ENCODE results near the gene CSF3.
"Not testable (repeated sequence)": the region's sequence is repeated elsewhere in the genome, so short reads cannot be mapped to it uniquely, and the experiment has no call there.

Gene CSF3

DNA sequence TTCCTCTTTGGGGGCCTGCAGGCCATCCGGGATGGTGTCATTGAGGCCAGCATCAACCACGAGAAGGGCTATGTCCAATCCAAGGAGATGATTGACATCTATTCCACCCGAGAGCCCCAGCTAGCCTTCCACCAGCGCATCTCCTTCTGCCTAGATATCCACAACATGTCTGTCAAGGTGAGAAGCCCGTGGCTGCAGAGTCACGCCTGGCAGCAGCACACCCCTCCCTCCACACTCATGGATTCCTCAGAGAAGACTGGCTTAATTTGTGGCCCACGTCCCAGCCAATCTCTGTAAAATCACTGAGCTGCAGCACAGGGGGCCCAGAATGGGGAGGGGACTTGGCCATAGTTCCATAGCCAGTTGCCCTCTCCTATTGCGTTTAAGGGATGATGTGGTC is 19.1 kb upstream of the CSF3 start:
- in situ Hi-C loops (cut with HindIII; ENCODE audit: low sequenced_read_pairs), result loop anchor here (25.0 kb wide), 2 partner anchors 116 to 316 kb away; partner anchors contain the start of genes MSL1, NR1D1 and RARA

- in situ Hi-C loops (cut with HindIII; ENCODE audit: low sequenced_read_pairs), result loop anchor here (25.0 kb wide), 2 partner anchors 116 to 316 kb away; partner anchors contain the start of genes MSL1, NR1D1 and RARA
Observed at GRCh38 chr17:39996800-39997199, 18.4 kb upstream of the CSF3 start.

DNA sequence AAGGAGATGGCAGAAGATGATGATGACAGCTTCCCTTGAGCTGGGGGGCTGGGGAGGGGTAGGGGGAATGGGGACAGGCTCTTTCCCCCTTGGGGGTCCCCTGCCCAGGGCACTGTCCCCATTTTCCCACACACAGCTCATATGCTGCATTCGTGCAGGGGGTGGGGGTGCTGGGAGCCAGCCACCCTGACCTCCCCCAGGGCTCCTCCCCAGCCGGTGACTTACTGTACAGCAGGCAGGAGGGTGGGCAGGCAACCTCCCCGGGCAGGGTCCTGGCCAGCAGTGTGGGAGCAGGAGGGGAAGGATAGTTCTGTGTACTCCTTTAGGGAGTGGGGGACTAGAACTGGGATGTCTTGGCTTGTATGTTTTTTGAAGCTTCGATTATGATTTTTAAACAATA is 17.7 kb upstream of the CSF3 start:
- in situ Hi-C loops (cut with HindIII; ENCODE audit: low sequenced_read_pairs), result loop anchor here (25.0 kb wide), 2 partner anchors 115 to 315 kb away; partner anchors contain the start of genes MSL1, NR1D1 and RARA

DNA sequence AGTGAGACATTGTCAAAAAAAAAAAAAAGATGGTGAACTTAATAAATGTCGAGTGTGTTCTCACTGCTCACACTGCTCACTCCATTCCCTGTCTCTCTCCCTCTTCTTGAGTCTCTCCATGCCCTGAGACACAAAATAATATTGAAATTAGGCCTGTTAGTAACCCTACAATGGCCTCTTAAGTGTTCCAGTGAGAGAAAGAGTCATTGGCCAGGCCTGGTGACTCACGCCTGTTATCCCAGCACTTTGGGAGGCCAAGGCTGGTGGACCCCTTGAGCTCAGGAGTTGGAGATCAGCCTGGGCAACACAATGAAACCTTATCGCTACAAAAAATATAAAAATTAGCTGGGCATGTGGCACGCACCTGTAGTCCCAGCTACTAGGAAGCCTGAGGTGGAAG is 16.2 kb upstream of the CSF3 start:
- in situ Hi-C loops (cut with HindIII; ENCODE audit: low sequenced_read_pairs), result loop anchor here (25.0 kb wide), 2 partner anchors 113 to 313 kb away; partner anchors contain the start of genes MSL1, NR1D1 and RARA

GRCh38 chr17:40000161-40000560 is 15.1 kb upstream of the CSF3 start:
- in situ Hi-C loops (cut with HindIII; ENCODE audit: low sequenced_read_pairs), result no loop called here

GRCh38 chr17:40001335-40001734 is 13.9 kb upstream of the CSF3 start:
- in situ Hi-C loops (cut with HindIII; ENCODE audit: low sequenced_read_pairs), result not testable (repeated sequence)

DNA sequence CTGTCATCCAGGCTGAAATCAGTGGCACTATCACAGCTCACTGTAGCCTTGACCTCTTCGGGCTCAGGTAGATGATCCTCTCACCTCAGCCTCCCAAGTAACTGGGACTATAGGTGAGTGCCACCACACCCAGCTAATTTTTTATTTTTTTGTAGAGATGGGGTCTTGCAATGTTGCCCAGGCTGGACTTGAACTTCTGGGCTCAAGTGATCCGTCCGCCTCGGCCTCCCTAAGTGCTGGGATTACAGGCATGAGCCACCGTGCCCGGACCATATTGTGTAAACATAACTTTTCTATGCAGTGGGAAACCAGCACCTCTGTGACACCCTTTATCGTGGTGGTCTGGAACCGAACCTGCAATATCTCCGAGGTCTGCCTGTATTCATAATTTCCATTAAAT is 11.2 kb upstream of the CSF3 start:
- in situ Hi-C loops (cut with HindIII; ENCODE audit: low sequenced_read_pairs), result no loop called here

- in situ Hi-C loops (cut with HindIII; ENCODE audit: low sequenced_read_pairs), result no loop called here
Observed at GRCh38 chr17:40004712-40005111, 10.5 kb upstream of the CSF3 start.

- in situ Hi-C loops (cut with HindIII; ENCODE audit: low sequenced_read_pairs), result no loop called here
Observed at GRCh38 chr17:40005520-40005919, 9.7 kb upstream of the CSF3 start.

DNA sequence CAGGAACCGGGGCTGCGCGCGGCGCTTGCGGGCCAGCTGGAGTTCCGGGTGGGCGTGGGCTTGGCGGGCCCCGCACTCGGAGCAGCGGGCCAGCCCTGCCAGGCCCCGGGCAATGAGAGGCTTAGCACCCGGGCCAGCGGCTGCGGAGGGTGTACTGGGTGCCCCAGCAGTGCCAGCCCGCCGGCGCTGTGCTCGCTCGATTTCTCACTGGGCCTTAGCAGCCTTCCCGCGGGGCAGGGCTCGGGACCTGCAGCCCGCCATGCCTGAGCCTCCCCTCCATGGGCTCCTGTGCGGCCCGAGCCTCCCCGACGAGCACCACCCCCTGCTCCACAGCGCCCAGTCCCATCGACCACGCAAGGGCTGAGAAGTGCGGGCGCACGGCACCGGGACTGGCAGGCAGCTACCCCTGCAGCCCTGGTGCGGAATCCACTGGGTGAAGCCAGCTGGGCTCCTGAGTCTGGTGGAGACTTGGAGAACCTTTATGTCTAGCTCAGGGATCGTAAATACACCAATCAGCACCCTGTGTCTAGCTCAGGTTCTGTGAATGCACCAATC is 4.2 kb upstream of the CSF3 start:
- in situ Hi-C loops (cut with HindIII; ENCODE audit: low sequenced_read_pairs), result not testable (repeated sequence)

GRCh38 chr17:40012017-40012647 is 3.1 kb upstream of the CSF3 start:
- in situ Hi-C loops (cut with HindIII; ENCODE audit: low sequenced_read_pairs), result not testable (repeated sequence)

DNA sequence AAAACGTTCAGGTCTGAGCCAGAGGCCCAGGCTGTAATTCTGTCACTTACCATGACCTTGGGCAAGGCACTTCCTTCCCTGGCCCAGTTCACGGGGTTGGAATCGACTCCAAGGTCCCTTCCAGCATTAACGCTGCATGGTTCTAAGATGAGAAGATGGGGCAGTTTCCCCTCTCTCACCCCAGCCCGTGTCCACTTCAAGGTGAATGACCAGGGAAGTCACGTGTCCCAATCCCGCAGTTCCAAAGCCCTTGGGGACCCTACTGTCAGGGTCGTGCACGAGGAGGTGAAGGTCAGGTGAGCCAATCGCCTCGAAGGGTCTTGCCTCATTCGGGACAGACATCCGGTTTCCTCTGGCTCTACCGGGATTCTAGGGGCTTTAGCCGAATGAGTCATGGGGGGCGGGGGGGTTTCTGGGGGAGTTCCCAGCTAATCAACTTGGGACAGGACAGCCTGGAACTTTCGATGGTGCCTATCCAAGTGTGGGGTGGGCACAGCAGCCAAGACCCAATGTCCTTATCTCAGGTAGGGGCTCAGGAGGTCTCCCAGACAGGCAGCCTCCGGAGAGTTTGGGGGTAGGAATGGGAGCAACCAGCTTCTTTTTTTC is 762 bp upstream of the CSF3 start:
- in situ Hi-C loops (cut with HindIII; ENCODE audit: low sequenced_read_pairs), result no loop called here

GRCh38 chr17:40015998-40016985 is 1.1 kb downstream of the CSF3 start:
- in situ Hi-C loops (cut with HindIII; ENCODE audit: low sequenced_read_pairs), result no loop called here

DNA sequence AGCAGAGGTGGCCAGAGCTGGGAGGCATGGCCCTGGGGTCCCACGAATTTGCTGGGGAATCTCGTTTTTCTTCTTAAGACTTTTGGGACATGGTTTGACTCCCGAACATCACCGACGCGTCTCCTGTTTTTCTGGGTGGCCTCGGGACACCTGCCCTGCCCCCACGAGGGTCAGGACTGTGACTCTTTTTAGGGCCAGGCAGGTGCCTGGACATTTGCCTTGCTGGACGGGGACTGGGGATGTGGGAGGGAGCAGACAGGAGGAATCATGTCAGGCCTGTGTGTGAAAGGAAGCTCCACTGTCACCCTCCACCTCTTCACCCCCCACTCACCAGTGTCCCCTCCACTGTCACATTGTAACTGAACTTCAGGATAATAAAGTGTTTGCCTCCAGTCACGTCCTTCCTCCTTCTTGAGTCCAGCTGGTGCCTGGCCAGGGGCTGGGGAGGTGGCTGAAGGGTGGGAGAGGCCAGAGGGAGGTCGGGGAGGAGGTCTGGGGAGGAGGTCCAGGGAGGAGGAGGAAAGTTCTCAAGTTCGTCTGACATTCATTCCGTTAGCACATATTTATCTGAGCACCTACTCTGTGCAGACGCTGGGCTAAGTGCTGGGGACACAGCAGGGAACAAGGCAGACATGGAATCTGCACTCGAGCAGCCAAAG is 2.3 kb downstream of the CSF3 start:
- in situ Hi-C loops (cut with HindIII; ENCODE audit: low sequenced_read_pairs), result no loop called here

- in situ Hi-C loops (cut with HindIII; ENCODE audit: low sequenced_read_pairs), result no loop called here
Observed at GRCh38 chr17:40018211-40019121, 3.2 kb downstream of the CSF3 start.

DNA sequence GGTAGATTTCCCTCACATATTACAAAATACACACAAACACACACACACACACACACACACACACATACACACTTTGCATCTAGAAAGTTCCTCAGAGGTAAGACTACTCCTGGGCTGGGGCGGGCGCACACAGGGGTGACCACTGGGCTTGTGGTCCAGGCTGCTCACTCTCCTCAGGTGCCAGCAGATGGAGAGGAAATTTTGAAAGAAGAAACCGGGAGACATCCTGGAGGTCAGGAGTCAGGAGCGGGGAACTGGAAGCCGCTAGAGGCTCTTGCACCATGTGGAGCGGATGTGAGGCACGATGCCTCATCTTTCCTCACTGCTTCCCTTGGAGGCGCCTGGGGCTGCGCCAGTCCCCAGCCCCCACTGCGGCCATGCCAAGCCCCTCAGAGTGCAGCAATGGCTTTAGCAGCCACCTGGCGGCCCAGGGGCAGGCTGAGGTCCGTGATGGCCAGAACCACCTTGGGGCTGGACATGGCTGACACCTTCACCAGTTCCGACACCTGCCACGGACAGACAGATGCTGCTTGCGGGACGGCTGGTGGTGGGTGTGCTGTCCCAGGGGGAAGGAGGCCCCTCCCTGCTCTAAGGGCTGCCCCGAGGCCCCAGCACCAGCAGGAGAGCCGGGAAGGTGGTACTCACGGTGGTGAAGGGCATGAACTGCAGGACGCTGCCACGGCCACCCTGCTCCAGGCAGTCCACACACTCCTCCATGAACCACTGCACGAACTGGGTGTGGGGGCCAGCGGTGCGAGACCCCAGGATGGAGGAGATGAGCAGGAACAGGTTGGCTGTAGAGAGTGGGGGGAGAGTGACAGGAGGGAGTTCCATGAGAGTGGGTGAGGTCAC is 4.1 kb downstream of the CSF3 start:
- in situ Hi-C loops (cut with HindIII; ENCODE audit: low sequenced_read_pairs), result no loop called here

GRCh38 chr17:40020146-40020545 is 4.9 kb downstream of the CSF3 start:
- in situ Hi-C loops (cut with HindIII; ENCODE audit: low sequenced_read_pairs), result no loop called here

- in situ Hi-C loops (cut with HindIII; ENCODE audit: low sequenced_read_pairs), result no loop called here
Observed at GRCh38 chr17:40021451-40021971, 6.3 kb downstream of the CSF3 start.
